Endothelial cell of umbilical vein (primary cell): ENCODE data around the gene HMG20B.

Experiments used
- CTCF ChIP-seq, 2 donors: IDR thresholded peaks; 1 replicate in 1 of 2; 2 replicates in 1 of 2; pipeline ENCODE4 v1.5.1; 2011; ENCODE audit warnings: low read length in 2 of 2, mild to moderate bottlenecking in 2 of 2, moderate library complexity in 2 of 2, control low read depth in 1 of 2, inconsistent platforms in 1 of 2, low read depth in 1 of 2; ENCODE audit not compliant: insufficient read depth in 1 of 2; ENCODE audit errors: extremely low read depth in 1 of 2
- EZH2 ChIP-seq: IDR thresholded peaks from 2 replicates; pipeline ENCODE4 v1.6.1; 2012; ENCODE audit warnings: borderline replicate concordance, low read depth, mild to moderate bottlenecking, moderate library complexity, low read length, inconsistent platforms; ENCODE audit not compliant: severe bottlenecking
- POLR2A ChIP-seq: IDR thresholded peaks from 2 replicates; pipeline ENCODE4 v1.6.1; 2012; ENCODE audit warnings: low read depth, mild to moderate bottlenecking, control low read depth, low read length
- POLR2AphosphoS5 ChIP-seq: IDR thresholded peaks from 2 replicates; pipeline ENCODE4 v1.6.1; 2012; ENCODE audit warnings: low read depth, mild to moderate bottlenecking, control low read depth, low read length, moderate library complexity; ENCODE audit not compliant: insufficient read depth

DNA sequence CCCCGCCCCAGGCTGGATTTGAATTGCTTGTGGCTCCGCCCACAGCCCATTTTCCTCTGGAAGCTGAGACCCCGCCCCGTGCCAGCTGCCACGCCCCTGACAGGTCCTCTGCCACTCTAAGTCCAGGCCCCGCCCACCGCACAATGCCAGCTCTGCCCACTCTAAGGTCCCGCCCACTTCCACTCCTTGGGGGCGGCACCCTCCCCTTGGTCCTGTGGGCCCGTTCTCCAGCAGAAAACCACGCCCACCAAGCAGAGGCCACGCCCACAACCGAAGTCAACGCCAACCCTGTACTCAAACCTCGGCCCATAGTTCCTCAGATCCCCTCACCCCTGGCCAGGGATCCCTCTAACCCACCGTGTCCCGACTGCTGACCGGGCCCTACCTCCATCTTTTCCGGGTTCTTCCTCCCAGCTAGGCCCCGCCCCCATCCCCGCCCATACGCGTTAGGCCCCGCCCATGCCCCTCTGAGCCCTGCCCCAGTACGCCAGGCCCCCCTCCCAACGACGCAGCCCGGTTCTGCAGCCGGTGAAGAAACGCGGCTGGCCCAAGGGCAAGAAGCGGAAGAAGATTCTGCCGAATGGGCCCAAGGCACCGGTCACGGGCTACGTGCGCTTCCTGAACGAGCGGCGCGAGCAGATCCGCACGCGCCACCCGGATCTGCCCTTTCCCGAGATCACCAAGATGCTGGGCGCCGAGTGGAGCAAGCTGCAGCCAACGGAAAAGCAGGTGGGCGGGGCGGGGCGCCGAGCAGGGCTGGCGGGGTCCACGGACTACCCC, 1.3 kb downstream of the HMG20B start:
- TF ChIP-seq EZH2 (no peak), CTCF (IDR thresholded peaks at IDR 0.05; ENCODE audit: extremely low read depth in 1 of 2, insufficient read depth in 1 of 2, low read depth in 1 of 2, low read length in 2 of 2) (no peak), POLR2AphosphoS5 (no peak), POLR2A (peak; percentile 5)
